CD14-positive monocyte (primary cell): Measurements from ENCODE around the gene PAMR1. TPM values are rescaled to one million over a fixed set of nuclear protein-coding genes. Genes with fewer than 3 reads are reported as not detected.

Source experiments
- DNase-seq, 3 donors: peaks; one replicate each; pipeline ENCODE4 v3.0.0-alpha.2; 2011 to 2022
- H2AFZ ChIP-seq: 2 replicates; pipeline ENCODE4 v1.6.0; 2012; ENCODE audit warnings: mild to moderate bottlenecking, low read depth, low read length, inconsistent platforms; ENCODE audit not compliant: insufficient read depth, poor library complexity, severe bottlenecking
- H3K27ac ChIP-seq, 2 donors: 1 replicate in 1 of 2; 2 replicates in 1 of 2; pipeline ENCODE4 v1.5.1; 2012 to 2013; ENCODE audit warnings: low read length in 2 of 2, control low read depth in 1 of 2, inconsistent platforms in 1 of 2, low read depth in 1 of 2, mild to moderate bottlenecking in 1 of 2
- H3K27me3 ChIP-seq, 2 donors: one replicate each; pipeline versions ENCODE4 v1.6.0 to v1.6.1; 2011 to 2013; ENCODE audit warnings: low read length in 2 of 2; ENCODE audit not compliant: control insufficient read depth in 2 of 2, insufficient read depth in 2 of 2
- H3K36me3 ChIP-seq, 2 donors: replicated peaks in 1 of 2; 1 replicate in 1 of 2; 2 replicates in 1 of 2; pipeline versions ENCODE4 v1.5.1 to v1.6.1; 2012 to 2013; ENCODE audit warnings: low read length in 2 of 2, control low read depth in 1 of 2, inconsistent platforms in 1 of 2, mild to moderate bottlenecking in 1 of 2; ENCODE audit not compliant: insufficient read depth in 2 of 2, control insufficient read depth in 1 of 2
- H3K4me1 ChIP-seq, 2 donors: 1 replicate in 1 of 2; 2 replicates in 1 of 2; pipeline versions ENCODE4 v1.5.1 to v1.6.1; 2012 to 2013; ENCODE audit warnings: low read length in 2 of 2, control low read depth in 1 of 2, inconsistent platforms in 1 of 2, mild to moderate bottlenecking in 1 of 2, moderate library complexity in 1 of 2; ENCODE audit not compliant: insufficient read depth in 2 of 2, control insufficient read depth in 1 of 2
- H3K4me2 ChIP-seq: replicated peaks from 2 replicates; pipeline ENCODE3; 2012; ENCODE audit warnings: low read length, moderate library complexity, mild to moderate bottlenecking; ENCODE audit not compliant: poor library complexity, severe bottlenecking; ENCODE audit errors: extremely low read depth
- H3K4me3 ChIP-seq, 3 experiments: fragments of 200-600 bp in 1 of 3; sonication (generic) in 1 of 3; replicated peaks in 1 of 3; 1 replicate in 2 of 3; 2 replicates in 1 of 3; pipeline ENCODE4 v1.5.1; 2011 to 2013; ENCODE audit warnings: low read length in 3 of 3, mild to moderate bottlenecking in 3 of 3, control low read depth in 2 of 3, low read depth in 2 of 3, inconsistent platforms in 1 of 3, moderate library complexity in 1 of 3
- H3K79me2 ChIP-seq: 2 replicates; pipeline ENCODE4 v1.6.0; 2012; ENCODE audit warnings: mild to moderate bottlenecking, control low read depth, inconsistent platforms, low read length, moderate library complexity; ENCODE audit not compliant: insufficient read depth
- H3K9ac ChIP-seq: 2 replicates; pipeline ENCODE4 v1.6.0; 2017; ENCODE audit warnings: low read length, mild to moderate bottlenecking; ENCODE audit not compliant: insufficient read depth, poor library complexity, severe bottlenecking
- H3K9me3 ChIP-seq, 2 donors: replicated peaks in 1 of 2; 1 replicate in 1 of 2; 2 replicates in 1 of 2; pipeline versions ENCODE4 v1.5.1 to v1.6.1; 2012 to 2013; ENCODE audit warnings: low read length in 2 of 2, control low read depth in 1 of 2; ENCODE audit not compliant: control insufficient read depth in 1 of 2, insufficient read depth in 1 of 2
- H4K20me1 ChIP-seq: 2 replicates; pipeline ENCODE4 v1.6.0; 2012; ENCODE audit warnings: mild to moderate bottlenecking, low read length, control low read depth, moderate library complexity; ENCODE audit not compliant: insufficient read depth
- H3K27ac Mint-ChIP-seq, 7 donors: one replicate each; pipeline ENCODE4 v1.8.0; 2020; ENCODE audit warnings: mild to moderate bottlenecking in 7 of 7, mixed read lengths in 7 of 7, moderate library complexity in 6 of 7, inconsistent platforms in 2 of 7
- H3K27me3 Mint-ChIP-seq, 3 donors: one replicate each; pipeline ENCODE4 v1.8.0; 2021 to 2022; ENCODE audit warnings: low read depth in 3 of 3, mild to moderate bottlenecking in 3 of 3, mixed read lengths in 3 of 3, moderate library complexity in 3 of 3, inconsistent platforms in 1 of 3
- H3K36me3 Mint-ChIP-seq, 2 donors: one replicate each; pipeline ENCODE4 v1.8.0; 2020; ENCODE audit warnings: mixed read lengths in 2 of 2, inconsistent platforms in 1 of 2, mild to moderate bottlenecking in 1 of 2
- H3K4me1 Mint-ChIP-seq: one replicate; pipeline ENCODE4 v1.8.0; 2020; ENCODE audit warnings: mild to moderate bottlenecking, mixed read lengths
- H3K4me3 Mint-ChIP-seq, 2 donors: one replicate each; pipeline ENCODE4 v1.8.0; 2020; ENCODE audit warnings: mild to moderate bottlenecking in 2 of 2, mixed read lengths in 2 of 2, moderate library complexity in 1 of 2
- H3K9me3 Mint-ChIP-seq, 7 donors: one replicate each; pipeline ENCODE4 v1.8.0; 2020 to 2022; ENCODE audit warnings: mixed read lengths in 7 of 7, mild to moderate bottlenecking in 6 of 7, moderate library complexity in 6 of 7, inconsistent platforms in 2 of 7
- WGBS: methylation state at CpG from one replicate; pipeline ENCODE4 v1.1.5; 2013; ENCODE audit warnings: missing lambda C conversion rate; ENCODE audit not compliant: insufficient coverage; 5-methylcytosine and 5-hydroxymethylcytosine counted together
- intact Hi-C, 2 donors: fragments of 100-400 bp; cut with micrococcal nuclease; formaldehyde crosslinking; loops; one replicate each; pipeline versions ENCODE4 v1.15.0 to v1.15.1; 2023
- polyA plus RNA-seq, 3 donors: library from polyadenylated mRNA; depleted of rRNA in 1 of 3; unstranded in 2 of 3; stranded (reverse) in 1 of 3; fragments of 300-500 nt in 2 of 3; fragments of >200 nt in 1 of 3; fragmentation: Illumina TruSeq in 2 of 3; gene quantifications; 1 replicate in 2 of 3; 2 replicates in 1 of 3; pipeline ENCODE4 v1.2.3, GENCODE V29; 2012 to 2021
- TF ChIP-seq, protein P1 (sequence below): fragments of 200-600 bp; IDR thresholded peaks from one replicate; pipeline ENCODE4 v1.8.0; 2022; ENCODE audit warnings: antibody characterized with exemption, mild to moderate bottlenecking

The PAMR1 gene
- polyA plus RNA-seq, 3 donors = not detected

DNA sequence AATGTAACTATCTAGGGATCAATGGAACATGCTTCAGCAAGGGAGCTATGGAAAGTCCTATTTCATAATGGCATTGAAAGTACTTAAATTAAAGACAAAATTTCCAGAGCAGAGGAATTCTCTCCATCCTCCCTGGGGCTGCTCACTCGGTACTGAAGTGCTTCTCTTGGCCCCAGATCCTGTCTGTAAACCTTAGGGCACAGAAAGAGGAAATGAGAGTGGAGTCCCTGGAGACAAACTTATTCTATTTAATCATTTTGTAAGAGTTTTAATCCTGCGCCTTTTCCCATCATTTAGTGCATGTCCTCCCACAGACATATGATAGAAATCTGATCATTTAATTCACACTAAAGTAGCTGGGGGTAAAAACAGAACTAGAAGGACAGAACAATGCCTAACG lies 20.9 kb upstream of the PAMR1 start:
- no peaks in the 10 kb centered on the region for H3K79me2 ChIP-seq
- H3K27ac ChIP-seq = no peak overlapping the region
- no peaks in the 10 kb centered on the region for H3K4me1 Mint-ChIP-seq
- WGBS = no CpG with 5 or more reads among the region's 3 CpGs
- no peak overlapping the region for H3K4me3 Mint-ChIP-seq
- H3K9ac ChIP-seq = no peak overlapping the region
- no peak overlapping the region for H3K27ac Mint-ChIP-seq
- no peaks in the 10 kb centered on the region for H3K27me3 ChIP-seq
- H3K9me3 ChIP-seq = no peaks in the 10 kb centered on the region
- no peak overlapping the region for H3K4me2 ChIP-seq
- no peak overlapping the region for H2AFZ ChIP-seq
- no peak overlapping the region for H3K4me3 ChIP-seq
- peaks cover 0 to 6% (median 2%) of the 10 kb centered on the region in 7 donors for H3K9me3 Mint-ChIP-seq
- no peaks in the 10 kb centered on the region for H3K36me3 Mint-ChIP-seq
- no peaks in the 10 kb centered on the region for H4K20me1 ChIP-seq
- TF ChIP-seq, protein P1, sequence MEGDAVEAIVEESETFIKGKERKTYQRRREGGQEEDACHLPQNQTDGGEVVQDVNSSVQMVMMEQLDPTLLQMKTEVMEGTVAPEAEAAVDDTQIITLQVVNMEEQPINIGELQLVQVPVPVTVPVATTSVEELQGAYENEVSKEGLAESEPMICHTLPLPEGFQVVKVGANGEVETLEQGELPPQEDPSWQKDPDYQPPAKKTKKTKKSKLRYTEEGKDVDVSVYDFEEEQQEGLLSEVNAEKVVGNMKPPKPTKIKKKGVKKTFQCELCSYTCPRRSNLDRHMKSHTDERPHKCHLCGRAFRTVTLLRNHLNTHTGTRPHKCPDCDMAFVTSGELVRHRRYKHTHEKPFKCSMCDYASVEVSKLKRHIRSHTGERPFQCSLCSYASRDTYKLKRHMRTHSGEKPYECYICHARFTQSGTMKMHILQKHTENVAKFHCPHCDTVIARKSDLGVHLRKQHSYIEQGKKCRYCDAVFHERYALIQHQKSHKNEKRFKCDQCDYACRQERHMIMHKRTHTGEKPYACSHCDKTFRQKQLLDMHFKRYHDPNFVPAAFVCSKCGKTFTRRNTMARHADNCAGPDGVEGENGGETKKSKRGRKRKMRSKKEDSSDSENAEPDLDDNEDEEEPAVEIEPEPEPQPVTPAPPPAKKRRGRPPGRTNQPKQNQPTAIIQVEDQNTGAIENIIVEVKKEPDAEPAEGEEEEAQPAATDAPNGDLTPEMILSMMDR = no peak
- no peaks in the 10 kb centered on the region for H3K4me1 ChIP-seq
- DNase-seq = no peak
- intact Hi-C loops = no loop called here
- no peaks in the 10 kb centered on the region for H3K36me3 ChIP-seq
- H3K27me3 Mint-ChIP-seq = peaks cover 3 to 10% (median 6%) of the 10 kb centered on the region in 3 donors

DNA sequence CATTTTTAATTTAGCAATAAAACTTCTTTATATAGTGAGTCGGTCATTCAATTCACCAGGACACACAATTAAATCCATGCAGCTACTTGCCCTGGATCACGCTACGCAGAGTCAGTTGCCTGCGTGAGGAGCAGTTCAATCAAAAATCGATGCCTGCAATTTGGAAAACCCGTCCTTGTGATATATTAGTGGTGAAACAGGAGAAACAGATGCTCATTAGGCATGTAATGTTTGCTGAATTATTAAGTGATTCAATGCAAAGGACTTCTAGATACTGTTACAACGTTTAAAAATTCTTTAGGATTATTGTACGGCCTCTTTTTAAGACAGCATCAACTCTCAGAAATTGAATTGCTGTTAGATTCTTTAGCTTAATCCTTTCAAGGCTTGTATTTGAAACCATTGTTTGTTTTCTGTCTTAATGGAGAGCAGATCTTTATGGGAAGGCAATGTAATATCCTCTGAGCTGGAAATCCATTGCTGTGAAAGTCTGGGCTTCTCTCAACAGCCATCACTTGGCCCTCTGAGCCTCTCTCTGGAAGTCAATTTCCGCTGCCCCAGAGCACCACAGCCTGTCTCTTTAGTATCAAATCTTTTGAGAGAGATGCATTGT lies 20.1 kb upstream of the PAMR1 start:
- Histone ChIP-seq H3K4me2 (no peak overlapping the region), H3K27me3 (no peaks in the 10 kb centered on the region), H3K27ac (no peak overlapping the region), H2AFZ (no peak overlapping the region), H3K9me3 (no peaks in the 10 kb centered on the region), H3K9ac (no peak overlapping the region), H3K79me2 (no peaks in the 10 kb centered on the region), H3K4me1 (no peaks in the 10 kb centered on the region), H4K20me1 (no peaks in the 10 kb centered on the region), H3K4me3 (no peak overlapping the region), H3K36me3 (no peaks in the 10 kb centered on the region)
- Mint-ChIP-seq H3K36me3 (no peaks in the 10 kb centered on the region), H3K27ac (no peak overlapping the region), H3K27me3 (peaks cover 6 to 8% (median 7%) of the 10 kb centered on the region in 3 donors), H3K4me1 (peaks cover under 1% of the 10 kb centered on the region), H3K9me3 (peaks cover 0 to 6% (median 2%) of the 10 kb centered on the region in 7 donors), H3K4me3 (no peak overlapping the region)
- TF ChIP-seq, protein P1 = no peak
- intact Hi-C loops = no loop called here
- WGBS = 97% methylated on average over 5 of the region's 9 CpGs
- no peak for DNase-seq
